ENCODE data around the gene TBL1X.

- no peak for TF ChIP-seq EZH2phosphoT487 (IDR thresholded peaks at IDR 0.05; ENCODE audit: borderline replicate concordance, low read depth, low read length)
- TF ChIP-seq, protein P1, sequence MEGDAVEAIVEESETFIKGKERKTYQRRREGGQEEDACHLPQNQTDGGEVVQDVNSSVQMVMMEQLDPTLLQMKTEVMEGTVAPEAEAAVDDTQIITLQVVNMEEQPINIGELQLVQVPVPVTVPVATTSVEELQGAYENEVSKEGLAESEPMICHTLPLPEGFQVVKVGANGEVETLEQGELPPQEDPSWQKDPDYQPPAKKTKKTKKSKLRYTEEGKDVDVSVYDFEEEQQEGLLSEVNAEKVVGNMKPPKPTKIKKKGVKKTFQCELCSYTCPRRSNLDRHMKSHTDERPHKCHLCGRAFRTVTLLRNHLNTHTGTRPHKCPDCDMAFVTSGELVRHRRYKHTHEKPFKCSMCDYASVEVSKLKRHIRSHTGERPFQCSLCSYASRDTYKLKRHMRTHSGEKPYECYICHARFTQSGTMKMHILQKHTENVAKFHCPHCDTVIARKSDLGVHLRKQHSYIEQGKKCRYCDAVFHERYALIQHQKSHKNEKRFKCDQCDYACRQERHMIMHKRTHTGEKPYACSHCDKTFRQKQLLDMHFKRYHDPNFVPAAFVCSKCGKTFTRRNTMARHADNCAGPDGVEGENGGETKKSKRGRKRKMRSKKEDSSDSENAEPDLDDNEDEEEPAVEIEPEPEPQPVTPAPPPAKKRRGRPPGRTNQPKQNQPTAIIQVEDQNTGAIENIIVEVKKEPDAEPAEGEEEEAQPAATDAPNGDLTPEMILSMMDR (conservative IDR thresholded peaks at IDR 0.05; ENCODE audit: low read length), result no peak
These were observed 35.7 kb downstream of the TBL1X start for GRCh38 chrX:9500584-9500983.

Data from OCI-LY7 (cell line).